ENCODE measurements around the gene CPO. TPM values are rescaled to one million over a fixed set of nuclear protein-coding genes. Genes with fewer than 3 reads are reported as not detected.

CPO gene
- polyA plus RNA-seq, 1 donor (not counting 4 experiments of a cell fraction or from before 2014, with no cell fraction given), result 0.25 TPM

- peaks cover 13% of the 10 kb centered on the region for H3K4me1 ChIP-seq (ENCODE audit: control insufficient read depth, extremely low read depth, insufficient read depth, low read length)
- H3K4me3 ChIP-seq (ENCODE audit: control insufficient read depth in 2 of 3, extremely low read depth in 1 of 3, insufficient read depth in 2 of 3, low read depth in 1 of 3, low read length in 3 of 3), result no peak overlapping the region
- no peak for TF ChIP-seq EZH2 (IDR thresholded peaks at IDR 0.05; ENCODE audit: low read length)
- no peak for TF ChIP-seq CTCF (optimal IDR thresholded peaks at IDR 0.05 in 1 of 3, IDR thresholded peaks at IDR 0.05 in 1 of 3, conservative IDR thresholded peaks at IDR 0.05 in 1 of 3; ENCODE audit: extremely low read depth in 1 of 3, insufficient read depth in 2 of 3, low read length in 3 of 3)
- no peaks in the 10 kb centered on the region for H3K9me1 ChIP-seq (ENCODE audit: control insufficient read depth, extremely low read depth, insufficient read depth, low read length)
- H3K36me3 ChIP-seq (ENCODE audit: control insufficient read depth in 2 of 2, extremely low read depth in 1 of 2, insufficient read depth in 2 of 2, low read length in 2 of 2), result no peaks in the 10 kb centered on the region
- no peak for DNase-seq (ENCODE audit: low read depth, low spot score)
- H3K27ac ChIP-seq (ENCODE audit: control insufficient read depth, insufficient read depth, low read length), result no peak overlapping the region
- H3K9me3 ChIP-seq (ENCODE audit: control insufficient read depth, low read depth, low read length), result no peaks in the 10 kb centered on the region
- no peak overlapping the region for H3K4me2 ChIP-seq (ENCODE audit: control insufficient read depth, extremely low read depth, insufficient read depth, low read depth, low read length)
- H4K20me1 ChIP-seq (ENCODE audit: control insufficient read depth, extremely low read depth, insufficient read depth, low read length), result no peaks in the 10 kb centered on the region
- H2AFZ ChIP-seq (ENCODE audit: control insufficient read depth, low read length), result no peak overlapping the region
- no peak for FAIRE-seq
- H3K79me2 ChIP-seq (ENCODE audit: control insufficient read depth, insufficient read depth, low read length), result no peaks in the 10 kb centered on the region
- H3K27me3 ChIP-seq (ENCODE audit: control insufficient read depth, extremely low read depth, insufficient read depth, low read length), result no peaks in the 10 kb centered on the region
- dilution Hi-C loops (cut with MboI; ENCODE audit: extremely low pct_ligation_motif_present, low sequenced_read_pairs), result no loop called here
- no peak overlapping the region for H3K9ac ChIP-seq (ENCODE audit: control insufficient read depth, extremely low read depth, insufficient read depth, low read length)
These were observed 29.9 kb downstream of the CPO start for GRCh38 chr2:206969192-206969591.

GRCh38 chr2:206970589-206971360 is 31.5 kb downstream of the CPO start:
- no peaks in the 10 kb centered on the region for H3K9me3 ChIP-seq (ENCODE audit: control insufficient read depth, low read depth, low read length)
- no peak overlapping the region for H3K4me2 ChIP-seq (ENCODE audit: control insufficient read depth, extremely low read depth, insufficient read depth, low read depth, low read length)
- H3K36me3 ChIP-seq (ENCODE audit: control insufficient read depth in 2 of 2, extremely low read depth in 1 of 2, insufficient read depth in 2 of 2, low read length in 2 of 2), result no peaks in the 10 kb centered on the region
- no peak overlapping the region for H3K27ac ChIP-seq (ENCODE audit: control insufficient read depth, insufficient read depth, low read length)
- no peak overlapping the region for H2AFZ ChIP-seq (ENCODE audit: control insufficient read depth, low read length)
- peaks cover 13% of the 10 kb centered on the region for H3K4me1 ChIP-seq (ENCODE audit: control insufficient read depth, extremely low read depth, insufficient read depth, low read length)
- TF ChIP-seq CTCF (optimal IDR thresholded peaks at IDR 0.05 in 1 of 3, IDR thresholded peaks at IDR 0.05 in 1 of 3, conservative IDR thresholded peaks at IDR 0.05 in 1 of 3; ENCODE audit: extremely low read depth in 1 of 3, insufficient read depth in 2 of 3, low read length in 3 of 3) (no peak), EZH2 (IDR thresholded peaks at IDR 0.05; ENCODE audit: low read length) (no peak)
- no peaks in the 10 kb centered on the region for H3K9me1 ChIP-seq (ENCODE audit: control insufficient read depth, extremely low read depth, insufficient read depth, low read length)
- H3K4me3 ChIP-seq (ENCODE audit: control insufficient read depth in 2 of 3, extremely low read depth in 1 of 3, insufficient read depth in 2 of 3, low read depth in 1 of 3, low read length in 3 of 3), result no peak overlapping the region
- DNase-seq (ENCODE audit: low read depth, low spot score) (no peak), FAIRE-seq (no peak)
- H3K27me3 ChIP-seq (ENCODE audit: control insufficient read depth, extremely low read depth, insufficient read depth, low read length), result no peaks in the 10 kb centered on the region
- dilution Hi-C loops (cut with MboI; ENCODE audit: extremely low pct_ligation_motif_present, low sequenced_read_pairs), result no loop called here
- no peak overlapping the region for H3K9ac ChIP-seq (ENCODE audit: control insufficient read depth, extremely low read depth, insufficient read depth, low read length)
- H3K79me2 ChIP-seq (ENCODE audit: control insufficient read depth, insufficient read depth, low read length), result no peaks in the 10 kb centered on the region
- H4K20me1 ChIP-seq (ENCODE audit: control insufficient read depth, extremely low read depth, insufficient read depth, low read length), result no peaks in the 10 kb centered on the region
